Calu3 (cell line): Measurements from ENCODE around the gene SMIM35. TPM values are rescaled to one million over a fixed set of nuclear protein-coding genes. Genes with fewer than 3 reads are reported as not detected.

Experiments
- BruUV-seq: library from RNA; stranded (reverse); fragments of 400-500 nt; replicated peaks from 2 replicates; lab custom pipeline; 2021; lab: Mats Ljungman, UMichigan
- CTCF ChIA-PET: fragments of 300-600 bp; sonication (Branson Sonifier 250); formaldehyde crosslinking; loops from one replicate; lab custom pipeline; 2022; ENCODE audit warnings: antibody characterized with exemption; lab: Charles Lee
- DNase-seq: peaks from one replicate; pipeline ENCODE4 v3.0.0; 2022
- H3K27ac Mint-ChIP-seq: one replicate; pipeline ENCODE4 v1.8.0; 2022; ENCODE audit warnings: mixed read lengths; ENCODE audit not compliant: unreplicated experiment
- H3K27me3 Mint-ChIP-seq: one replicate; pipeline ENCODE4 v1.8.0; 2022; ENCODE audit warnings: mixed read lengths; ENCODE audit not compliant: unreplicated experiment
- H3K36me3 Mint-ChIP-seq: one replicate; pipeline ENCODE4 v1.8.0; 2022; ENCODE audit warnings: mild to moderate bottlenecking, moderate library complexity, mixed read lengths; ENCODE audit not compliant: insufficient read depth, unreplicated experiment
- H3K4me1 Mint-ChIP-seq: one replicate; pipeline ENCODE4 v1.8.0; 2022; ENCODE audit warnings: mild to moderate bottlenecking, low read depth, mixed read lengths; ENCODE audit not compliant: unreplicated experiment
- H3K4me3 Mint-ChIP-seq: one replicate; pipeline ENCODE4 v1.8.0; 2022; ENCODE audit warnings: mild to moderate bottlenecking, low read depth, moderate library complexity, mixed read lengths; ENCODE audit not compliant: unreplicated experiment
- H3K9me3 Mint-ChIP-seq: one replicate; pipeline ENCODE4 v1.8.0; 2022; ENCODE audit warnings: low read depth, mixed read lengths; ENCODE audit not compliant: unreplicated experiment
- CTCF ChIP-seq: fragments of 200-600 bp; IDR thresholded peaks from one replicate; pipeline ENCODE4 v1.8.0; 2022; ENCODE audit warnings: antibody characterized with exemption; ENCODE audit not compliant: unreplicated experiment
- intact Hi-C: fragments of 100-400 bp; cut with micrococcal nuclease; formaldehyde crosslinking; loops from one replicate; pipeline ENCODE4 v1.10.0; 2022; ENCODE audit not compliant: unreplicated experiment
- total RNA-seq: library from RNA; stranded (reverse); gene quantifications from 2 replicates; pipeline ENCODE4 v1.2.3, GENCODE V29; 2022

Gene SMIM35
- total RNA-seq, 1 experiment from 2014 or later = not detected

GRCh38 chr11:118128310-118128709 lies 41.5 kb upstream of the SMIM35 start:
- BruUV-seq = no TSS peak
- Mint-ChIP-seq H3K4me3 (no peak overlapping the region), H3K27ac (no peak overlapping the region), H3K4me1 (peaks cover 17% of the 10 kb centered on the region), H3K27me3 (no peaks in the 10 kb centered on the region), H3K9me3 (no peaks in the 10 kb centered on the region), H3K36me3 (no peaks in the 10 kb centered on the region)
- DNase-seq = no peak
- CTCF ChIA-PET = no interaction called here
- TF ChIP-seq CTCF = no peak
- intact Hi-C loops = no loop called here

GRCh38 chr11:118126082-118126838 lies 39.5 kb upstream of the SMIM35 start:
- H3K36me3 Mint-ChIP-seq = no peaks in the 10 kb centered on the region
- DNase-seq = no peak
- CTCF ChIA-PET = no interaction called here
- intact Hi-C loops = no loop called here
- no peak overlapping the region for H3K4me3 Mint-ChIP-seq
- H3K9me3 Mint-ChIP-seq = no peaks in the 10 kb centered on the region
- H3K27ac Mint-ChIP-seq = no peak overlapping the region
- no peaks in the 10 kb centered on the region for H3K27me3 Mint-ChIP-seq
- no peak for TF ChIP-seq CTCF
- no TSS peak for BruUV-seq
- peaks cover 14% of the 10 kb centered on the region for H3K4me1 Mint-ChIP-seq

- no TSS peak for BruUV-seq
- Mint-ChIP-seq H3K9me3 (no peaks in the 10 kb centered on the region), H3K27me3 (no peaks in the 10 kb centered on the region), H3K36me3 (no peaks in the 10 kb centered on the region), H3K4me1 (peaks cover 9% of the 10 kb centered on the region), H3K4me3 (no peak overlapping the region), H3K27ac (no peak overlapping the region)
- DNase-seq = no peak
- intact Hi-C loops = no loop called here
- CTCF ChIA-PET = no interaction called here
- no peak for TF ChIP-seq CTCF
Observed at GRCh38 chr11:118124929-118125535, 38.3 kb upstream of the SMIM35 start.

GRCh38 chr11:118120793-118121192 lies 34.0 kb upstream of the SMIM35 start:
- H3K4me1 Mint-ChIP-seq = no peaks in the 10 kb centered on the region
- no peak overlapping the region for H3K27ac Mint-ChIP-seq
- intact Hi-C loops = no loop called here
- H3K4me3 Mint-ChIP-seq = no peak overlapping the region
- DNase-seq = no peak
- no peaks in the 10 kb centered on the region for H3K27me3 Mint-ChIP-seq
- no peaks in the 10 kb centered on the region for H3K36me3 Mint-ChIP-seq
- CTCF ChIA-PET = no interaction called here
- no peaks in the 10 kb centered on the region for H3K9me3 Mint-ChIP-seq
- BruUV-seq = no TSS peak
- TF ChIP-seq CTCF = no peak
